Dendritic cell treated with granulocyte-macrophage colony-stimulating factor and Interleukin-4, amounts not matched to agents 40 ng/mL and 50 ng/mL, for 4 days (primary cell): Measurements from ENCODE around the gene NOS2.

Experiments used
- H3K27ac Mint-ChIP-seq: one replicate; pipeline ENCODE4 v1.8.0; 2022; ENCODE audit warnings: mild to moderate bottlenecking, mixed read lengths
- H3K27me3 Mint-ChIP-seq: one replicate; pipeline ENCODE4 v1.8.0; 2022; ENCODE audit warnings: mild to moderate bottlenecking, mixed read lengths
- H3K36me3 Mint-ChIP-seq: one replicate; pipeline ENCODE4 v1.8.0; 2022; ENCODE audit warnings: low read depth, mixed read lengths
- H3K4me1 Mint-ChIP-seq: one replicate; pipeline ENCODE4 v1.8.0; 2022; ENCODE audit warnings: low read depth, mixed read lengths
- H3K4me3 Mint-ChIP-seq: one replicate; pipeline ENCODE4 v1.8.0; 2022; ENCODE audit warnings: mild to moderate bottlenecking, moderate library complexity, mixed read lengths
- H3K9me3 Mint-ChIP-seq: one replicate; pipeline ENCODE4 v1.8.0; 2022; ENCODE audit warnings: mixed read lengths
- intact Hi-C: fragments of 100-400 bp; cut with micrococcal nuclease; formaldehyde crosslinking; loops from one replicate; pipeline ENCODE4 v1.15.0; 2022

The NOS2 gene

DNA sequence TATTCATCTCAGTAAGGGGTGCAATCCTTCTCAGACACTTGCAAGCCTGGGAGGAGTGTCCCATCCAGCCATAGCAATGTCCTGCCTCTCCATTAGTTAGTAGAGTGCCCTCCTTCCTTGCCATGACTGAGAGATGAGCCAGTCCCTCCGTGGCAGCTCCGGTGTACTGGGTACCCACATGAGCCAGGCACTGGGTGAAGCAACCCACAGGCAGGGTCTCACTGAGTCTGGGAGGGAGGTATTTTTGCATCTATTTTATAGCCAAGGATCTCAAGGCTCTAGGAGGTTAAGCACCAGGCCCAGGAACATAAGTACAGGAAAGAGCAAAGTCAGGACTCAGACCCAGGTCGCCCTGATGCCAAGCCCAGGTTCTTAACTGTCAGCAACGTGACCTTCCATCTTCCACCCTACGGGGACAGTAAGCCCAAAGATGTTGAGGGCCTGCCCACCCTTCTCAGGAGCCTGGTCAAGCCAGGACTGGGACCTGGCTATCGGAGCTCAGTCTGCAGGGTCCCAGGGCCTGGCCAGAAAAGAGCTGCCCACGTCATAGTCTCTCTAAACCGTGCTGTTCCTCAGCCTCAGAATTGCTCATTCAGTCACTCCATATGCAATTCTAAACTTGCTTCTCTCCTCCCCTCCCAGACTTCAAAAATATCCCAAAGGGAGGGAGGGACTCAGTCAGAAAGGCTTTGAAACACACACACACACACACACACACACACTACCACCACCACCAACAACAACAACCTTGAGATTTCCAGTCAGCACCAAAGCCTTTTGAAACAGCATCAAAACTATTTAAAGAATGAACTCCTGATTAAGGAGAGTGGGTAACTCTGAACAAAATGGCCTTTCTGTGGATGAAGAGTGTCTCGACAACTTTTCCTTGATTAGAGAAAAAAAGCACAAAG, 16.6 kb downstream of the NOS2 start:
- Mint-ChIP-seq H3K27me3 (peaks cover 3% of the 10 kb centered on the region), H3K36me3 (no peaks in the 10 kb centered on the region), H3K4me1 (peaks cover 19% of the 10 kb centered on the region), H3K27ac (no peak overlapping the region), H3K9me3 (no peaks in the 10 kb centered on the region), H3K4me3 (no peak overlapping the region)
- intact Hi-C loops: no loop called here

DNA sequence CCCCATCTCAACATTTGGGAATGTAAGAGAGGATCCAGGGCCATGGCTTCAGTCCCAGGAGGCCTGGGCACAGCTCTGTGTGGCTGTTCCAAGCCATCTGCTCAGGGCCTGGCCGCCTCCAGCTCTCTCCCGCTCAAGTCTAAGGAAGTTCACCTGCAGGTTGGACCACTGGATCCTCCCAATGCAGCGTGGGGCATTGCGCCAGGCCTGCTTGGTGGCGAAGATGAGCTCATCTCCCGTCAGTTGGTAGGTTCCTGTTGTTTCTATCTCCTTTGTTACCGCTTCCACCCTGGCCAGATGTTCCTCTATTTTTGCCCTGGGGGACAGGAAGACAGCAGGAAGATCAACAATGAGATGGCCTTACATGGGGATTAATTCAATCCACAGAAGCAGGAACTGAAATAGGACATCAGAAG, 17.5 kb downstream of the NOS2 start:
- intact Hi-C loops: no loop called here
- Mint-ChIP-seq H3K27ac (no peak overlapping the region), H3K4me3 (no peak overlapping the region), H3K4me1 (peaks cover 24% of the 10 kb centered on the region), H3K9me3 (no peaks in the 10 kb centered on the region), H3K36me3 (no peaks in the 10 kb centered on the region), H3K27me3 (peaks cover 3% of the 10 kb centered on the region)

DNA sequence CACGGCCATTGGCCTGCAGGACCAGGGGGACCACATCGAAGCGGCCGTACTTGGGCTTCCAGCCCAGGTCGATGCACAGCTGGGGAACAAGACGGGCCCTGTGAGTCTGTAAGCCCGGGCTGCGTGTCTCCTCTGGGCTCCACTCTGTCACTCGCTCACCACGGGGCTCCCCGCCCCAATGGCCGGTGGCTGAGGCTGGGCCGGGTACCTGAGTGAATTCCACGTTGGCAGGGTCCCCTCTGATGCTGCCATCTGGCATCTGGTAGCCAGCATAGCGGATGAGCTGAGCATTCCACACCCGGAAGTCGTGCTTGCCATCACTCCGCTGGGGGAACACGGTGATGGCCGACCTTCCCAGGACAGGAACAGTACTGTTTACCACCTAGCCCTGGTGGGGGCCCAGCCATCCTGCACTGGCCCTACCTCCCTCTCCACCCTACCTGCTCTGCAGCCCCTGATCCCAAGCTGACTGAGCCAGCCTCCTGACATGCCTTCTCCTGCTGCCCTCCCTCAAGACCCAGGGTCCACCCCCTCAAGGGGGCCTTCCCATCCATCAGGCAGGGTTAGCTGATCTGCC, 19.4 kb downstream of the NOS2 start:
- H3K9me3 Mint-ChIP-seq: no peaks in the 10 kb centered on the region
- H3K36me3 Mint-ChIP-seq: no peaks in the 10 kb centered on the region
- H3K4me3 Mint-ChIP-seq: no peak overlapping the region
- peaks cover 3% of the 10 kb centered on the region for H3K27me3 Mint-ChIP-seq
- peaks cover 24% of the 10 kb centered on the region for H3K4me1 Mint-ChIP-seq
- intact Hi-C loops: no loop called here
- H3K27ac Mint-ChIP-seq: no peak overlapping the region

DNA sequence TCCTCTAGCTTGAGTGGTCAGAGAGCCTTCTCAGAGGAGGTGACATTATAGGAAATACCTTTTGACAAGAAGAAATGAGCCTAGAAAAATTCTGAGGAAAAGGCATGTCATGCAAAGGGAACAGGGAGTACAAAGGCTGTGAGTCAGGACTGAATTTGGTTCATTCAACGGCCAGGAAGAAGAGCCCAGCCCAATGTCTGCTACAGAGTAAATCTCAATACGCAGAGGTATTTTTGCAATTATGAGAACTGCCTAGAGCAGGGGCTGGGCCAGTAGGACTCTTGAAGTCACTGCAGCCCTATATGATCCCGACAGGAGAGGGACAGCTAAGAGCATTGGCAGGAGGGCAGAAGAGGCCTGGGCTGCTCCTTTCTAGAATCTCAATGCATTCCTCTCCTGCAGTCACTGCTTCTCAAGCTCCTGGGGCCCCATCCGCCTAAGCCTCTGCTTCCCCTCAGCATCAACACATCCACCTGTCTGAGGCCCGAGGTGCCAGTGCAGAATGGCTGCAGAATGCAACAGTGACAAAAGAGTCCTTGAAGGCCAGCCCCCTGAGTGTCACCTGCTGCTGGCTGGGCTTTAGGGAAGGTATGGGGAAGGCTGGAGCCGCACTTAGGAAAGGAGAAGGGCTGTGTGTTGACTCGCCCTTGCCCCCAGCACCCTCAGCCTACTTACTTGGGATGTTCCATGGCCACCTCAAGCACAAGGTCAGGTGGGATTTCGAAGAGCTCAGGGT, 20.1 kb downstream of the NOS2 start:
- Mint-ChIP-seq H3K4me1 (peaks cover 24% of the 10 kb centered on the region), H3K27ac (no peak overlapping the region), H3K4me3 (no peak overlapping the region), H3K27me3 (peaks cover 3% of the 10 kb centered on the region), H3K9me3 (no peaks in the 10 kb centered on the region), H3K36me3 (no peaks in the 10 kb centered on the region)
- intact Hi-C loops: no loop called here

DNA sequence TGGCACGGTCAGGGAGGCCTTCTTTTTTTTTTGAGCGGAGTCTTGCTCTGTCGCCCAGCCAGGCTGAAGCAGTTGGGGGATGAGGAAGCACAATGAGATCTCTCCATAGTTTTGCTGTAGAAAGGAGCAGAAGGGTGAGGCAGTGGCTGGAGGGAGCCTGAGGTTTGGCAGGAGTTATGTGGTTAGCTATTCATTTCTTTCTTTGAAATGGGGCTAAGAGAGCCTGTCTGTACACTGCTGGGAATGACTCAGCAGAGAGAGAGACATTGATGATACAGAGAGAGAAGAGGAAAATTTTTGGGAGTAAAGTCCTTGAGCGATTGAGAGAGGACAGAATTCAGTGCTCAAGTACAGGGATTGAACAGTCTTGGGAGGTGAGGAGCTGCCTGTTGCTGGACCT, 22.1 kb downstream of the NOS2 start:
- Mint-ChIP-seq H3K27me3 (peaks cover 3% of the 10 kb centered on the region), H3K4me1 (peaks cover 20% of the 10 kb centered on the region), H3K9me3 (no peaks in the 10 kb centered on the region), H3K27ac (no peak overlapping the region), H3K36me3 (no peaks in the 10 kb centered on the region), H3K4me3 (no peak overlapping the region)
- intact Hi-C loops: no loop called here

DNA sequence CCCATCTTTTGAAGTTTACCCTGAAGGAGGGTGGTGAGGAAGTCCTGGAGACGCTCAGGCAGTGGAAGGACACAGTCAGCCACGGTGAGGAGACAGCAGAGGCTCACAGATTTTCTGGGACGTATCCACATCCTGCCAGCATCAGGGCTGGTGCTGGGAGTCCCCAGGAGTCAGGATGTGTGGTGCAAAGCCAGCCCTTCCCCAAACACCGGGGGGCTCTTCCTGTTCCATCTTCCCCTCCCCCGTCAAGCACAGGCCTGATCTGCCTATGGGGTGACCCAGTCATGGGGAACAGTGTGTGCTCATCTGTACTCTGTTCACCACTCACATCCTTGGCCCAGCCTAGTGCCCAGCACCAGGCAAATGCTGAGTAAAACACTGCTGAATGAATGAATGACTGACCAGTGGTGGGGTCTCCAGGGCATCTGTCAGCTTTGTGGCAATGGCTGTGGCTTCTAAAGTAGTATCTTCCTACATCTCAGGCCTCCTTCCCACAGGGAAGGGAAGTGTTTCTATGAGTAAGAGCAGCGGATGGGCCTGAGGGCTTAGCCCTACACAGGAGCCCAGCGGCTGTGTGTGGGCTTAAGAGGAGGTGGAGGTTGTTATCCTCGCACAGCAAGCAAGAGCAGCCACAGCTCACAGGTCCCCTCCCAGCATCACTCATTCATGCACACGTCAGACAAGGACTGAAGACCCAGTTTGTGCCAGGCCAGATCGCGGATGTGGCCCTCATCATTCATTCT, 23.3 kb downstream of the NOS2 start:
- Mint-ChIP-seq H3K4me3 (no peak overlapping the region), H3K4me1 (peaks cover 9% of the 10 kb centered on the region), H3K36me3 (no peaks in the 10 kb centered on the region), H3K27me3 (peaks cover 3% of the 10 kb centered on the region), H3K9me3 (no peaks in the 10 kb centered on the region), H3K27ac (no peak overlapping the region)
- intact Hi-C loops: no loop called here

DNA sequence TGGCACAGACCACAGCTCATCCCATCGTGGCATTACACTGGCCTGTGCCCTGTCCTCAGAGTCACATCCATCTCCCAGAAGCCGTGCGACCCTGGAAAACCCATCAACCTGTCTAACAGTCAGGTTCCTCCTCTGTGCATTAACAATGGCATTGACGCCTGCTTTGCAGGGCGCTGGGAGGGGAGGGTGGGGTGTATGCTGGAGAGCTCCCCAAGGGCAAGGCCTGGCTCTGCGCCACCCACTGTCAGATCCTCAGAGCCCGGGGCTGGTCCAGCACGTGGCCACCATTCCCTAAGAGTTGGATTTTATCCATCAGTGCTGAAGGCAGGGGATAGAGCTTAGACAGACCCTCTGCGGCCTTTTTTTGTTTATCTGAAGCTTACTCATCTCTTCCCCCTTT, 28.7 kb downstream of the NOS2 start:
- no peak overlapping the region for H3K4me3 Mint-ChIP-seq
- H3K4me1 Mint-ChIP-seq: no peaks in the 10 kb centered on the region
- intact Hi-C loops: no loop called here
- H3K27ac Mint-ChIP-seq: no peak overlapping the region
- peaks cover 2% of the 10 kb centered on the region for H3K27me3 Mint-ChIP-seq
- no peaks in the 10 kb centered on the region for H3K36me3 Mint-ChIP-seq
- no peaks in the 10 kb centered on the region for H3K9me3 Mint-ChIP-seq

DNA sequence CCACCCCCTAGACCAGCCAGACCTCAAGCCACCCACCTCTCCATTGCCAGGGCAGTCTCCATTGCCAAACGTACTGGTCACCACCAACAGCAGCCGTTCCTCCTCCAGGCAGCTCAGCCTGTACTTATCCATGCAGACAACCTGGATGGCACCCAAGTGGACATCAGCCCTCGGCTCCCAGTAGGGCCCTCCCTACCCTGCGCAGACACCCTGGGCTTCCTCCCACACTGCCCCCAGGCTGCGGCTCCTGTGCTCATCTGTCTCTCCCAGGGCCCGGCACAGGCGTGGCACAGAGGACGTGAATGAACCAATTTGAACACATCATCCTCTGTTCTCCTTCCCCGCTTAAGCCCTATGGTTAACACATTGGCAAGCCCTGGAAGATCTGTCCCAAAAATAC, 29.5 kb downstream of the NOS2 start:
- Mint-ChIP-seq H3K4me3 (no peak overlapping the region), H3K9me3 (no peaks in the 10 kb centered on the region), H3K27ac (no peak overlapping the region), H3K4me1 (no peaks in the 10 kb centered on the region), H3K36me3 (no peaks in the 10 kb centered on the region), H3K27me3 (peaks cover 2% of the 10 kb centered on the region)
- intact Hi-C loops: no loop called here

DNA sequence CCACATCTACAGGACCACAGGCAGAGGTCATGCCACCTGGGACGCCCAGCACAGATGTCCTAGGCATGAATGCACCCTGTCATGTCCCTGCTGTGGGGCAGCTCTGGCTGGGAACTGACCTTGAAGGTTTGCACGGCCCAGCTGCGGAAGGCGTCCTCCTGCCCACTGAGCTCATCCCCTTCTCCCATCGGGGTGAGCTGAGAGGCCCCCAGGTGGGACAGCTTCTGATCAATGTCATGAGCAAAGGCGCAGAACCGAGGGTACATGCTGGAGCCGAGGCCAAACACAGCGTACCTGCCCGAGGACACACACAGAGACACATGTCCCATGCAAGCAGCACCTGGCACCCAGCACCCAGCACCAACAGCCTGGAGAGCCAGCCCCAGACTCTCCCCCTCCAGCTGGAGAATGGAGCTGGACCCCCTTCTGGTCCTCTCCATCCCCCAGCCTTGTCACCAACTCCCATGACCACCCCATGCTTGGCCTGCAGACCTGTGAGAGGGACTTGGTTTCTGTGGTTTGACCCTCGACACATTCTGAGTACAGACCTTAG, 31.4 kb downstream of the NOS2 start:
- H3K9me3 Mint-ChIP-seq: no peaks in the 10 kb centered on the region
- no peak overlapping the region for H3K27ac Mint-ChIP-seq
- intact Hi-C loops: no loop called here
- no peaks in the 10 kb centered on the region for H3K36me3 Mint-ChIP-seq
- H3K4me1 Mint-ChIP-seq: no peaks in the 10 kb centered on the region
- H3K4me3 Mint-ChIP-seq: no peak overlapping the region
- H3K27me3 Mint-ChIP-seq: peaks cover 2% of the 10 kb centered on the region

DNA sequence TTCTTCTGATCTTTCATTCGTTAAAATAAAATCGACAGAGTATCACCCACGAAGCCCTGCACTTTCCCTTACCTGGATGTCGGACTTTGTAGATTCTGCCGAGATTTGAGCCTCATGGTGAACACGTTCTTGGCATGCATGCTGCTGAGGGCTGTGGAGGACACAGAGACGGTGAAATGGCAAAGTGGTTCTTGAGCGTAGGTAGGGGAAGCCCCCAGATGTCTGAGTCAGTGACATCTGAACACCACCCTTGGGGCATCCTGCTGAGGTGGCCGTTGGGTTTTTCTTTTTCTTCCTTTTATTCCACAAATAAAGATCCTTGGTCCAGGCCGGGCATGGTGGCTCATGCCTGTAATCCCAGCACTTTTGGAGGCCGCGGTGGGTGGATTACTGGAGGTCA, 33.9 kb downstream of the NOS2 start:
- intact Hi-C loops: no loop called here
- Mint-ChIP-seq H3K27ac (no peak overlapping the region), H3K4me1 (no peaks in the 10 kb centered on the region), H3K4me3 (no peak overlapping the region), H3K27me3 (peaks cover 2% of the 10 kb centered on the region), H3K36me3 (no peaks in the 10 kb centered on the region), H3K9me3 (no peaks in the 10 kb centered on the region)

DNA sequence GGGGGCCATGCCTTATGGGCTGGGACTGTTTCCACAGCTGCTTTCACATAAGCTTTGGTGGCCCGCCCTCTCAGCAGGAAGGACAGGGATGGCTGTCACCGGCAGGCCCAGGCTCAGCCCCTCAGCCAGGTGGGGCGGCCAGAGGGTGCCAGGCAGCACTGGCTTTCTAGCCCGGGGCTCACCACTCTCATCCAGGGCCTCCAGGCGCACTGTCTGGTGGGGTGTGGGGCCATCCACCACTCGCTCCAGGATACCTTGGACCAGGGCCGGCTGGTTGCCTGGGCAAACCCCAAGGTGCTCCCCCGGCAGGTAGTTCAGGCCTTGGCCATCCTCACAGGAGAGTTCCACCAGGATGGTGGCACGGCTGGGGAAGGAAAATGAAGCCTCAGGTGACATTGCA, 35.0 kb downstream of the NOS2 start:
- intact Hi-C loops: no loop called here
- no peaks in the 10 kb centered on the region for H3K4me1 Mint-ChIP-seq
- no peaks in the 10 kb centered on the region for H3K36me3 Mint-ChIP-seq
- no peak overlapping the region for H3K27ac Mint-ChIP-seq
- peaks cover 2% of the 10 kb centered on the region for H3K27me3 Mint-ChIP-seq
- no peaks in the 10 kb centered on the region for H3K9me3 Mint-ChIP-seq
- H3K4me3 Mint-ChIP-seq: no peak overlapping the region

DNA sequence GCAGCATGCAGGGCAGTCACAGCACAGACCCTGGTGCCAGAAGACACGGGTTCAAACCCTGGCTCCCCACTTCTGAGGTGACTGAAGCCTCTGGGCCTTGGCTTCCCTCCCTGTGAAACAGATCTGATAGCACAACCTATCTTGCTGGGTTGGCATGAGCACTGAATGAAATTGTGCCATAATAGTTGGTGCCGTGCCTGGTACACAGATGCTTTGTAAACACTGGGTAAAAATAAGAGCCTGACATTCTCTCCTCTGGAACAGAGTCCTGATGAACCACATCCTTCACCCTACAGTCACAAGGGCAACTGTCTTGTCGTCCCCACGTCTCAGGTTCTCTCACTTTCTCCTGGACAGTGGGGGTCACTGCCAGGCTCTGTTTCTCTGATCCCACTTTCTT, 35.7 kb downstream of the NOS2 start:
- Mint-ChIP-seq H3K27me3 (peaks cover 3% of the 10 kb centered on the region), H3K9me3 (no peaks in the 10 kb centered on the region), H3K4me1 (no peaks in the 10 kb centered on the region), H3K36me3 (no peaks in the 10 kb centered on the region), H3K27ac (no peak overlapping the region), H3K4me3 (no peak overlapping the region)
- intact Hi-C loops: loop anchor here (5.0 kb wide), 1 partner anchor 488 kb away; no protein-coding TSS in a partner anchor

DNA sequence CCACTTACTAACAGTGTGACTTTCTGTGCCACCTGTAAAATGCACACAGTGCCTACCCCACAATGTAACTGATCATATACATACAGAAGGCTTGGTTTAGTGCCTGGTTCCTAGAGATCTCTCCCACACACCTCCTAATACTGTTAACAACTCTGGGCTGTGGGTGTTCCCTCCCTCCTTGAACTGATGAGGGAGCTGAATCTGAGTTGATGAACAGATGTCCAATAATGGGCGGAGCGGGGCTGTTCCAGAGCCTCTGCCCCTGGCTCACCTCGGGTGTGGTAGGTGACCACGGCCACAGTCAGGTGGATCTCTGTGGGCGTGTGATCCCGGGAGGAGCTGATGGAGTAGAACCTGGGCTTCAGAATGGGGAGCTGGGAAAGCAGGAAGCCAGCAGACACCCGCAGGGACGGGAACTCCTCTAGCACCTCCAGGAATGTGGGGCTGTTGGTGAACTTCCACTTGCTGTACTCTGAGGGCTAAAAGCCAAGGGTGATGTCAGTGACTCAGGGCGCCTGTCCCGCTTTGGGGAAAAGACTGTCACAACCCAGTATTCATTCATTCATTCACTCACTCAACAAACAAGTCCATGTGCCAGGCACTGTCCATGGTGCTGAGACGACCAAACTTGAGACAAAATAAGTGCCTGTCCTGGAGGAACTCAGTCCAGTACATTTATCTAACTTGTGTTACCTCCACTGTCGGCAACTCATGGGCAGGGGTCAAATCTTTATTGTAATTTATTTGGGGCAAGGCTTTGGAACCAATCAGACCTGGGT, 37.6 kb downstream of the NOS2 start:
- Mint-ChIP-seq H3K4me1 (no peaks in the 10 kb centered on the region), H3K36me3 (no peaks in the 10 kb centered on the region), H3K27me3 (peaks cover 4% of the 10 kb centered on the region)

More for the DNA sequence above, 37.6 kb downstream of the NOS2 start:
- Mint-ChIP-seq H3K27ac (no peak overlapping the region), H3K9me3 (no peaks in the 10 kb centered on the region), H3K4me3 (no peak overlapping the region)
- intact Hi-C loops: loop anchor here (5.0 kb wide), 1 partner anchor 490 kb away; no protein-coding TSS in a partner anchor
